Stimulated activated CD8-positive, alpha-beta memory T cell treated with anti-CD3 and anti-CD28 coated beads, Interleukin-7, amount 100 ng/mL, for 4 hours (primary cell): ENCODE data around the gene CHTOP.
"Not testable (repeated sequence)": the region's sequence is repeated elsewhere in the genome, so short reads cannot be mapped to it uniquely, and the experiment has no call there.

Experiments
- DNase-seq, 2 donors: peaks; one replicate each; pipeline ENCODE4 v3.0.0-alpha.2; 2020; ENCODE audit warnings: low read depth in 2 of 2

Gene CHTOP

GRCh38 chr1:153659175-153659534, 25.3 kb downstream of the CHTOP start:
- DNase-seq: no peak

DNA sequence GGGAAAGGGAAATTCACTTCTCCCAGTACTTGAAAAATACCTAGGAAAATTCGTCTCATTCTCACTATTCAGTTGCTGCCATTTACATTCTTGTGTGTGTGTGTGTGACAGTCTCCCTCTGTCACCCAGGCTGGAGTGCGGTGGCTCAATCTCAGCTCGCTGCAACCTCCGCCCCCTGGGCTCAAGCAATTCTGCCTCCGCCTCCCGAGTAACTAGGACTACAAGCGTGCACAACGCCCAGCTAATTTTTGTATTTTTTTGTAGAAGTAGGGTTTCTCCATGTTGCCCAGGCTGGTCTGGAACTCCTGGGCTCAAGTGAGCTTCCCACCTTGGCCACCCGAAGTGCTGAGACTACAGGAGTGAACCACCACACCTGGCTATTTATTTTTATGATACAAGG, 25.8 kb downstream of the CHTOP start:
- no peak for DNase-seq

DNA sequence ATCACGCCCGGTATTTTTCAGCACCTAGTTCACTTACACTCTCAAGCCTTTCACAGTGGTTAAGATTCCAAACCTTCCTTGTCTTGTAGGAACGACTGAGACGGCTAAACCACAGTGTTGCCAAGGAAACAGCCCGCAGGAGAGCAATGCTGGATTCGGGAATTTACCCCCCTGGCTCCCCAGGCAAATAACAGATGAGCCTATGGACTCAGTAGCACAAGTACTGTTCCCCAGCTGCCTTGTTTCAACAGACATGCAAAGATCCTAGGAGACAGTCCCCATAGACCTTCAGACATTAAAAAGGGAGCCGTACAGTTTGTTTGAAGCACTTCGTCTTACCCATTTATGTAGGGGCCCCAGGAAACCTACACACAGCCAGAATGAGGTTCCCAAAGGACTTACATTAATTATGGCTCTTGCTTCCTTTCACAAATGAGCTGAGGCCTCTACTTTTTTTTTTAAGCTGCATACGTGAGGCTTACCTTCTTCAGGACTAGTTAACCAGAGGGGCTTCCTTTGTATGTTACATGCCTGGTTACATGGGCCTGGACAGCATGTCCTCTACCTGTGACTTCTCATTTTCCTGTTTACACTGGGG, 27.3 kb downstream of the CHTOP start:
- no peak for DNase-seq

- no peak for DNase-seq
Observed at GRCh38 chr1:153662269-153662668, 28.4 kb downstream of the CHTOP start.

DNA sequence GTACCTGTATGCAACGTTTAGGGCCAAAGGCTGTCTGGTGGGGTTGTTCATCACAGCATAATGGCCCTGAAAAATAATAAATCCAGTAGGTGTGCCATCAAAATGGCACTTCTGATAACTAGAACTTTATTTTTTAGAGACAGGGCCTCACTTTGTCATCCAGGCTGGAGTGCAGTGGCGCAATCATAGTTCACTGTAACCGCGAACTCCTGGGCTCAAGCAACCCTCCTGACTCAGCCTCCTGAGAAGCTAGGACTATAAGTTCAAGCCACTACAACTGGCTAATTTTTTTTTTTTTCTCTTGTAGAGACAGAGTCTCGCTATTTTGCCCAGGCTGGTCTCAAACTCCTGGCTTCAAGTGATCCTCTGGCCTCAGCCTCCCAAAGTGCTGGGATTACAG, 29.3 kb downstream of the CHTOP start:
- no peak for DNase-seq

DNA sequence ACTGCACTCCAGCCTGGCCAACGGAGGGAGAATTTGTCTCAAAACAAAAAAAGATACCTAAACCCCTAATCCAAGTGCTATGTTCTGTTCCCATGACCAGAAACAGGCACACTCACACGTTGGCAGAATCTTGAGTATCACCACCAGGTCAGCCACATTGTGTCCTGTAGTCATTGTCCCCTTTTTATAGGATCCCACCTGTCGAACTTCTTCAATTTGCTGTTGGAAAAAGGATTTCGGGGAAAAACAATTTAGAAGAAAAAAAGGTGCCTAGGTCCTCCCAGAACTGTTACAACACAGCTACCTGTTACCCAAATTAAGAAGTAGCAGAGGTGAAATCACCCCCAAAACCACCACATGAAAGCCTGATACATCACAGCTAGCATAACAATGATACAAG, 33.6 kb downstream of the CHTOP start:
- no peak for DNase-seq

DNA sequence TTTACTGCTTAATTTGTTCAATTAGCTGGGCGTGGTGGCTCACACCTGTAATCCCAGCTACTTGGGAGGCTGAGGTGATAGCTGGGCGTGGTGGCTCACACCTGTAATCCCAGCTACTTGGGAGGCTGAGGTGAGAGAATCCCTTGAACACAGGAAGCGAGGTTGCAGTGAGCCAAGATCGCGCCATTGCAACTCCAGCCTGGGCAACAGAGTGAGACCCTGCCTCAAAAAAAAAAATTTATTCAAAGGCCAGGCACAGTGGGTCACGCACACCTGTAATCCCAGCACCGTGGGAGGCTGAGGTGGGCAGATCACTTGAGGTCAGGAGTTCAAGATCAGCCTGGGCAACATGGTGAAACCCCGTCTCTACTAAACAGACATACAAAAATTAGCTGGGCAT, 34.8 kb downstream of the CHTOP start:
- not testable (repeated sequence) for DNase-seq

DNA sequence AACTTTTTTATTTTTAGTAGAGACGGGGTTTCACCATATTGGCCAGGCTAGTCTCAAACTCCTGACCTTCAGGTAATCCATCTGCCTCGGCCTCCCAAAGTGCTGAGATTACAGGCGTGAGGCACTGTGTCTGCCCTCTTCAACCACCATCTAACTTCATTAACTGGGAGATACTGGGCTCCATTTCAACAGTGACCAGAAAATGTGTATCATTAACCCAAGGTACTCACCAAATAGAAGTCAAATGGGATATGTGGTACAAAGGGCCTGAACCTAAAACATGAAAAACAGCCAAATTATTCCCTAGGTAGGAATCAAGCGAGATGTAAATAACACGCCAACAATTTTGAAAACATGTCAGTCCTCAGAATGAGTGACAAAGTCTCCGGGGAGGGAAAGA, 35.7 kb downstream of the CHTOP start:
- no peak for DNase-seq

GRCh38 chr1:153670257-153670858, 36.5 kb downstream of the CHTOP start:
- DNase-seq: no peak

DNA sequence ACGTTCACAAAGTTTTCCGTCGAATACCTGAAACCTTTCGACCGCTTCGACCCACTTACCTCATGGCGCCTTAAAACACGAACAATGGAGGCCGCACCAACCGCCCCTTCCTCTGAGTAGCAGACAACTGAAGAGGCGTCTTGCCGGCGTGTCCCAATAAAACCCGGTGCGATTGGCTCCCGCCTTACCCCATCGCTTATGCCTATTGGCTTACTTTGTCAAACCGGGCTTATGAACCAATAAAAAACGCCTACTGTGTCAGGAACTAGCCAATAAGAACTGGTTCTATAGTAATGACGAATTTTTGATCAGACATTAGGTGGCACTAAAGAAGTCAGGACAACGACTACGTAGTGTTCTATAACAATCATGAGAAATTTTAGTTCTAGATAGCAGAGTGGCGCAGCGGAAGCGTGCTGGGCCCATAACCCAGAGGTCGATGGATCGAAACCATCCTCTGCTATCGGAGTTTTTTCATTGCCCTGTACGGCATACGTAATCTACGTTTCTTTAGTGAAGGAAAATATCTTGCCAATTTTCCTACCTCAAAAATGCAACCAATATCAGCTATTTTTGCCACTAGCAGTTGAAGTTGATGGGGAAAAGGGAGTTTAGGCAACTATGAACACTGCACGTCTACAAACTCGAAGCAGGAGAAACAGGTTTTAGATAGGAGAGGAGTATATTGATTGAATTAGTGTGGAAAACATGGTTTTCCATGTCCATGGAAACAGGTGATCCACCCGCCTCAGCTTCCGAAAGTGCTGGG, 37.2 kb downstream of the CHTOP start, which contains the start of gene ILF2:
ILF2 (minus strand) TSS at position 135 of the 769 bp plus-strand sequence; CDS start at position 64, 71 bp downstream.
- DNase-seq: peak; percentile 95 to 97

DNA sequence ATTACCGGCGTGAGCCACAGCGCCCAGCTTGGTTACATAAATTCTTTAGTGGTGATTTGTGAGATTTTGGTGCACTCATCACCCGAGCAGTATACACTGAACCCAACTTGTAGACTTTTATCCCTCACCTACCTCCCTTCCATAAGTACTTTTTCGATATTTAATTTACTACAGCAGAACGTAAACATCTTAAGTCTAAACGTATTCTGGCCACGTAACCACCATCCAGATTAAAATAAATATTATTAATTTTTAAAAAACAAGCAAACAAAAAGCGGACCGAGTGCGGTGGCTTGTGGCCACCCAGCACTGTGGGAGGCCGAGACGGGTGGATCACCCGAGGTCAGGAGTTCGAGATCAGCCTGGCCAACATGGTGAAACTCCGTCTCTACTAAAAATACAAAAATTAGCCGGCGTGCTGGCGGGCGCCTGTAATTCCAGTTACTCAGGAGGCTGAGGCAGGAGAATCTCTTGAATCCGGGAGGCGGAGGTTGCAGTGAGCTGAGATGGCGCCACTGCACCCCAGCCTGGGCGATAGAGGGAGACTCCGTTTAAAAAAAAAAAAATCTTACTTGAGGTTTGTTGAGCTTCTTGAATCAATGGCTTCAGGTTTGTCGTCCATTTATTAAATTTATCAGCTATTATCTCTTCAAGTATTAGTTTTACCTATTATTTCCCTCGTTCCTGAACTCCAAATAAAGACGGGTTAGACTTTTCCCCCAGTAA, 37.9 kb downstream of the CHTOP start:
- peak in 1 of 2 donors; percentile 18 for DNase-seq

GRCh38 chr1:153673511-153673910, 39.6 kb downstream of the CHTOP start:
- DNase-seq: no peak

- peak in 1 of 2 donors; percentile 12 for DNase-seq
Observed at GRCh38 chr1:153677718-153678518, 44.1 kb downstream of the CHTOP start.

DNA sequence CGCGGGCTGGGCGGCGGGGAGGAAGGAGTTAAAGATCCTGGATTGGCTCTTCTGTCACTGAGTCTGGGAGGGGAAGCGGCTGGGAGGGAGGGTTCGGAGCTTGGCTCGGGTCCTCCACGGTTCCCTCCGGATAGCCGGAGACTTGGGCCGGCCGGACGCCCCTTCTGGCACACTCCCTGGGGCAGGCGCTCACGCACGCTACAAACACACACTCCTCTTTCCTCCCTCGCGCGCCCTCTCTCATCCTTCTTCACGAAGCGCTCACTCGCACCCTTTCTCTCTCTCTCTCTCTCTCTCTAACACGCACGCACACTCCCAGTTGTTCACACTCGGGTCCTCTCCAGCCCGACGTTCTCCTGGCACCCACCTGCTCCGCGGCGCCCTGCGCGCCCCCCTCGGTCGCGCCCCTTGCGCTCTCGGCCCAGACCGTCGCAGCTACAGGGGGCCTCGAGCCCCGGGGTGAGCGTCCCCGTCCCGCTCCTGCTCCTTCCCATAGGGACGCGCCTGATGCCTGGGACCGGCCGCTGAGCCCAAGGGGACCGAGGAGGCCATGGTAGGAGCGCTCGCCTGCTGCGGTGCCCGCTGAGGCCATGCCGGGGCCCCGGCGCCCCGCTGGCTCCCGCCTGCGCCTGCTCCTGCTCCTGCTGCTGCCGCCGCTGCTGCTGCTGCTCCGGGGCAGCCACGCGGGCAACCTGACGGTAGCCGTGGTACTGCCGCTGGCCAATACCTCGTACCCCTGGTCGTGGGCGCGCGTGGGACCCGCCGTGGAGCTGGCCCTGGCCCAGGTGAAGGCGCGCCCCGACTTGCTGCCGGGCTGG, 44.9 kb downstream of the CHTOP start, which contains the start of gene NPR1:
NPR1 (plus strand) TSS at position 170 of the 818 bp plus-strand sequence; CDS start at position 591, 421 bp downstream.
- DNase-seq: peak in 1 of 2 donors; percentile 9

GRCh38 chr1:153679337-153680119, 45.7 kb downstream of the CHTOP start:
- peak in 1 of 2 donors; percentile 14 for DNase-seq

GRCh38 chr1:153680120-153680403, 46.2 kb downstream of the CHTOP start:
- DNase-seq: no peak

DNA sequence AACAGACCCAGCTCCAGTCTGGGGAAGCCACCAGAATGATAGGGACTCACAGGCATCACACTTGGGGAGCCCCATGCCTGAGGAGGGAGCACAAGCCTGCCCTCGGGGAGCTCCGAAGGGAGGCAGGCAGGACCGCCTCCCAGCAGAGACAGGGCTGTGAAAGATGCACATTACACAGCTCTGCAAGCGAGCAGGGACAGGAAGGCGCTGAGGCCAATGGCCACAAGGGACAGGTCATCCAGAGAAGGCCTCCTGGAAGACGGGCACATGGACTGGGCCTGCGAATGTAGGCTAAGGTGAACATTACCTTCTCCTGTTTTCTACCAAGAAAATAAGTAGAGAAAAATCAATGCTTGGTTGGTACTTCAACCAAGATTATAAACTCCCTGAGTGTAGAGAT, 48.9 kb downstream of the CHTOP start:
- no peak for DNase-seq

GRCh38 chr1:153683854-153684253, 50.0 kb downstream of the CHTOP start:
- DNase-seq: no peak

DNA sequence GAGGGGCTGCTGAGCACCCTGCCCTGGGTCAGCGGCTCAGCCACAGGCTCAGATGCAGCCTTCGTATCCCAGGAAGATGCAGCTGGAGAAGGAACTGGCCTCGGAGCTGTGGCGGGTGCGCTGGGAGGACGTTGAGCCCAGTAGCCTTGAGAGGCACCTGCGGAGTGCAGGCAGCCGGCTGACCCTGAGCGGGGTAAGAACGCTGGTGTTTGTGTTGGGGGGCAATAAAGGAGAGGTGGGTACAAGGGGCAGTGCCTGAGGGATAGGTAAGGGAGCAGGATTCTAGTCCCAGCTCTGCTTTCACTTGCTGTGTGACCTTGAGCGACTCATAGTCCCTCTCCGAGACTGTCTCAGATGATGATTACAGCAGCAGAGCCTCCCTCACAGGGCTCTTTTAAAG, 51.0 kb downstream of the CHTOP start:
- no peak for DNase-seq
